ENCODE data around the gene TESK2.

The TESK2 gene

DNA sequence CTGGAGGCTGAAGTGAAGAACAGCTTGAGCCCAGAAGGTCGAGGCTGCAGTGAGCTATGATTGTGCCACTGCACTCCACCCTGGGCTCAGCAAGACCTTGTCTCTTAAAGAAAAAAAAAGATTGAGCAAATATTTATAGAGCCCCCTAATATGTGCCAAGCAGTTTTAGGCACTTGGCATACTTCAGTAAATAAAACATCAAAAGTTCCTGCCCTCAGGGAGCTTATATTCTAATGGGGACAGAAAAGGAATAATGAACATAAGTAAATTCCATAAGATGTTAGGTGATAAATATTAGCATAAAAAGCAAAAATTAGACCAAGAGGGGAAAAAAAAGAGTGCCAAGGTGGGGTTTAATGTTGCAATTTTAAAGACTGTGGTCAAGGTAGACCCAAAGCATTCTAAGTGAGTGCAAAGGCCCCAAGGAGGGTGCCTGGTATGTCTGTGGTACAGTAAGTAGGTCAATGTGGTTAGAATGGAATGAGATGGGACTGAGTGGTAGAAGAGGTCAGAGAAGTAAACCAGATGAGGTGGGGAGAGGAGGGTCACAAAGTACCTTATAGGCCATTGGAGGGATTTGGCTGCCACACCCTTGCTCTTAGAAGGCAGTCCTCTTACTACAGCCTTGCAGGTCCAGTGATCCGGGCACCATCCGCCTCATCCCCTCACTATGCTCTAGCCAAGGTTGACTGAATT is 153.2 kb downstream of the TESK2 start:
- Histone ChIP-seq H3K4me3 (IDR thresholded peaks at IDR 0.05; ENCODE audit: insufficient read depth, low read depth, low read length) (peak overlapping the region; percentile 27), H3K36me3 (ENCODE audit: insufficient read depth) (no peaks in the 10 kb centered on the region), H2AFZ (ENCODE audit: low read depth) (no peak overlapping the region), H3K4me1 (ENCODE audit: low read depth, poor library complexity, severe bottlenecking) (peaks cover 46% of the 10 kb centered on the region), H3K27ac (peak overlapping the region; percentile 26; the same call in 1 of the 2 replicates), H3K9ac (no peak overlapping the region), H4K20me1 (ENCODE audit: insufficient read depth) (no peaks in the 10 kb centered on the region), H3K79me2 (ENCODE audit: insufficient read depth, low read depth) (peaks cover 31% of the 10 kb centered on the region), H3K27me3 (ENCODE audit: insufficient read depth, low read depth) (no peaks in the 10 kb centered on the region), H3K4me2 (peak overlapping the region; percentile 61)
- TF ChIP-seq, protein P1, sequence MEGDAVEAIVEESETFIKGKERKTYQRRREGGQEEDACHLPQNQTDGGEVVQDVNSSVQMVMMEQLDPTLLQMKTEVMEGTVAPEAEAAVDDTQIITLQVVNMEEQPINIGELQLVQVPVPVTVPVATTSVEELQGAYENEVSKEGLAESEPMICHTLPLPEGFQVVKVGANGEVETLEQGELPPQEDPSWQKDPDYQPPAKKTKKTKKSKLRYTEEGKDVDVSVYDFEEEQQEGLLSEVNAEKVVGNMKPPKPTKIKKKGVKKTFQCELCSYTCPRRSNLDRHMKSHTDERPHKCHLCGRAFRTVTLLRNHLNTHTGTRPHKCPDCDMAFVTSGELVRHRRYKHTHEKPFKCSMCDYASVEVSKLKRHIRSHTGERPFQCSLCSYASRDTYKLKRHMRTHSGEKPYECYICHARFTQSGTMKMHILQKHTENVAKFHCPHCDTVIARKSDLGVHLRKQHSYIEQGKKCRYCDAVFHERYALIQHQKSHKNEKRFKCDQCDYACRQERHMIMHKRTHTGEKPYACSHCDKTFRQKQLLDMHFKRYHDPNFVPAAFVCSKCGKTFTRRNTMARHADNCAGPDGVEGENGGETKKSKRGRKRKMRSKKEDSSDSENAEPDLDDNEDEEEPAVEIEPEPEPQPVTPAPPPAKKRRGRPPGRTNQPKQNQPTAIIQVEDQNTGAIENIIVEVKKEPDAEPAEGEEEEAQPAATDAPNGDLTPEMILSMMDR (conservative IDR thresholded peaks at IDR 0.05; ENCODE audit: low read depth, low read length): no peak

DNA sequence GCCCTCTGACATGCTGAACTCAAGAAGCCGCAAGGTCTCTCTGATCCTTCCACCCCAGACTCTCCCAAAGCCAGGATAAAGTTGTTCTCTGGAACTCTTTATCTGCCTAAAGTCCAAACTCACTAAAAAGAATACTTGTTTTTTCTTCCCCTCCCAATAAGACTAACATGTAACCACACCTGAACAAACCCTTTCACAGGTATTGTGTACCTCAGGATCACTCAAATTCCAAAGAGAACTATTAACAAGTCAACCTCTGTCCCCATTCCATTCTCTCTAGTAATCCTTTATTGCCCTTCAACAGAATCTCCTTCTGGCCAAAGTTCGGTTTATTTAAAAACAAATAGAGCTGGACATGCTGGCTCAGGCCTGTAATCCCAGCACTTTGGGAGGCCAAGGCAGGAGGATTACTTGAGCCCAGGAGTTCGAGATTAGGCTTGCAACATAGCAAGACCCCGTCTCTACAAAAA is 155.1 kb downstream of the TESK2 start:
- no peak overlapping the region for H3K4me2 ChIP-seq
- H3K27ac ChIP-seq: no peak overlapping the region

DNA sequence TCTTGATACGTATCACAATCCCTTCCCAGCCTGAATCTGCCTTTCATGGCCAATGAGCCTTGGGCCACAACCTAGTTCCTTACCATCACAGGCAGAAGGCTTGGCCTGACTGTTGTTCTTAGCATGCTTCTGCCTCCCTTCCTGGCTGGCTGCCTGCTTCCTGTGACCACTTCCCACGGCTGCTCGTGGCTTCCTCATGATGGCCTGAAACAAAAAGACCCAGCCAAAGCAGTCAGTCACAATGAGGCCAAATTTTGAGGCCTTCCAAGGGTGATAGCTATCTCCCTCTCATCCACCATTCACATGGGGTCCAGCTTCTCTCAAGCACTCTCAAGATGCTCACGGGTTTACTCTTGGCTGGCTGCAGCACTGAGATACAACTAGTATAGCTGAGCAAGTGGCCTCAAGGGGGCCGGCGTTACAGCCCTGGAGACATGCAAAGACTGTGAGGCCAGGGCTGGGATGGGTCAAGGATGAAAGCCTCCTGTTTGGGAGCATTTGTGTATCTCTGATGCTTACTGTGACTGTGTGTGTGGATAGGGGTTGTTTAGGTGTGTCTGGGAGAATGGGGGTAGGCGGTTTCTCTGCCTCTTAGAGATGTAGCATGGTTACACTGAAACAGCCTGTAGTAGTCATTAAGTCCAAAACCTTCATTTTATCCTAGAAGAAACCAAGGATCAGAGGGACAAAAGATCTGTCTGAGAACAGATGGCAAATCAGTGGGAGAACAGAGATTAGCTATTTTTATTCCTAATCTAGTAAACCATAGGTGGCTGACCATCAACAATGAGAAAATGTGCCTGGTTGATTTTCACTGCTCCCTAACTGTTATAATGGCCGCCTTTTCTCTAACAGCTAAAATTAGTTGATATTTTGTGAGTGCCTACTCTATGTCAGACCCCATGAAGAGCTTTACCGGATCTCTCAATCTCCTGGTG is 156.4 kb downstream of the TESK2 start:
- peaks cover 8% of the 10 kb centered on the region; the same call in 1 of the 2 replicates for H3K79me2 ChIP-seq (ENCODE audit: insufficient read depth, low read depth)
- TF ChIP-seq, protein P1 (conservative IDR thresholded peaks at IDR 0.05; ENCODE audit: low read depth, low read length): no peak
- H3K4me1 ChIP-seq (ENCODE audit: low read depth, poor library complexity, severe bottlenecking): peaks cover 37% of the 10 kb centered on the region
- no peak overlapping the region for H3K9ac ChIP-seq
- no peak overlapping the region for H2AFZ ChIP-seq (ENCODE audit: low read depth)
- no peaks in the 10 kb centered on the region for H3K27me3 ChIP-seq (ENCODE audit: insufficient read depth, low read depth)
- H3K4me3 ChIP-seq (IDR thresholded peaks at IDR 0.05; ENCODE audit: insufficient read depth, low read depth, low read length): no peak overlapping the region
- H3K4me2 ChIP-seq: no peak overlapping the region
- no peaks in the 10 kb centered on the region for H4K20me1 ChIP-seq (ENCODE audit: insufficient read depth)
- no peak overlapping the region for H3K27ac ChIP-seq
- no peaks in the 10 kb centered on the region for H3K36me3 ChIP-seq (ENCODE audit: insufficient read depth)

More for the DNA sequence above, 155.1 kb downstream of the TESK2 start:
- no peaks in the 10 kb centered on the region for H3K36me3 ChIP-seq (ENCODE audit: insufficient read depth)
- no peak overlapping the region for H2AFZ ChIP-seq (ENCODE audit: low read depth)
- H3K79me2 ChIP-seq (ENCODE audit: insufficient read depth, low read depth): peaks cover 13% of the 10 kb centered on the region; the same call in 1 of the 2 replicates
- H3K4me1 ChIP-seq (ENCODE audit: low read depth, poor library complexity, severe bottlenecking): peaks cover 37% of the 10 kb centered on the region
- H3K9ac ChIP-seq: no peak overlapping the region
- no peaks in the 10 kb centered on the region for H3K27me3 ChIP-seq (ENCODE audit: insufficient read depth, low read depth)
- H4K20me1 ChIP-seq (ENCODE audit: insufficient read depth): no peaks in the 10 kb centered on the region
- H3K4me3 ChIP-seq (IDR thresholded peaks at IDR 0.05; ENCODE audit: insufficient read depth, low read depth, low read length): no peak overlapping the region
- TF ChIP-seq, protein P1 (conservative IDR thresholded peaks at IDR 0.05; ENCODE audit: low read depth, low read length): no peak

GRCh38 chr1:45332346-45332720 is 158.6 kb downstream of the TESK2 start:
- Histone ChIP-seq H3K4me2 (no peak overlapping the region), H2AFZ (ENCODE audit: low read depth) (no peak overlapping the region), H4K20me1 (ENCODE audit: insufficient read depth) (no peaks in the 10 kb centered on the region), H3K4me1 (ENCODE audit: low read depth, poor library complexity, severe bottlenecking) (peaks cover 34% of the 10 kb centered on the region), H3K36me3 (ENCODE audit: insufficient read depth) (no peaks in the 10 kb centered on the region), H3K27ac (no peak overlapping the region), H3K9ac (no peak overlapping the region), H3K79me2 (ENCODE audit: insufficient read depth, low read depth) (peaks cover 9% of the 10 kb centered on the region), H3K27me3 (ENCODE audit: insufficient read depth, low read depth) (no peaks in the 10 kb centered on the region), H3K4me3 (IDR thresholded peaks at IDR 0.05; ENCODE audit: insufficient read depth, low read depth, low read length) (no peak overlapping the region)
- TF ChIP-seq, protein P1 (conservative IDR thresholded peaks at IDR 0.05; ENCODE audit: low read depth, low read length): no peak
